A673 (cell line): ENCODE data around the gene CCIN. TPM values are rescaled to one million over a fixed set of nuclear protein-coding genes. Genes with fewer than 3 reads are reported as not detected.
A peak's percentile ranks its signal among the peaks of the same experiment; 100 is the strongest.

Experiments used
- BruUV-seq: library from RNA; stranded (reverse); fragments of 400-500 nt; replicated peaks from 2 replicates; lab custom pipeline; 2021; lab: Mats Ljungman, UMichigan
- CTCF ChIA-PET: fragments of 300-600 bp; sonication (Branson Sonifier 250); formaldehyde crosslinking; loops from one replicate; lab custom pipeline; 2022; ENCODE audit warnings: antibody characterized with exemption; lab: Charles Lee
- POLR2A ChIA-PET: fragments of 300-600 bp; sonication (Branson Sonifier 250); formaldehyde crosslinking; loops from one replicate; lab custom pipeline; 2022; ENCODE audit warnings: antibody characterized with exemption; ENCODE audit not compliant: low non-redundant PET; lab: Charles Lee
- DNase-seq: peaks from one replicate; pipeline ENCODE4 v3.0.0-alpha.2; 2015; ENCODE audit warnings: low spot score
- H3K27ac ChIP-seq: fragments of 200-600 bp; sonication (generic); 2 replicates; pipeline ENCODE4 v1.5.1; 2016; ENCODE audit warnings: mixed run types, low read depth, mild to moderate bottlenecking, mixed read lengths, antibody characterized with exemption, low read length; ENCODE audit not compliant: poor library complexity, severe bottlenecking
- H3K27me3 ChIP-seq: fragments of 200-600 bp; sonication (generic); replicated peaks from 2 replicates; pipeline ENCODE4 v1.6.1; 2017; ENCODE audit warnings: mixed run types, low read depth, mild to moderate bottlenecking, mixed read lengths, antibody characterized with exemption, low read length; ENCODE audit not compliant: insufficient read depth, poor library complexity
- H3K36me3 ChIP-seq: fragments of 200-600 bp; sonication (generic); 2 replicates; pipeline ENCODE4 v1.6.1; 2016; ENCODE audit warnings: mixed run types, mild to moderate bottlenecking, mixed read lengths, antibody characterized with exemption, low read length; ENCODE audit not compliant: insufficient read depth, poor library complexity, severe bottlenecking
- H3K4me1 ChIP-seq: fragments of 200-600 bp; sonication (generic); 2 replicates; pipeline ENCODE4 v1.6.1; 2017; ENCODE audit warnings: mixed run types, mild to moderate bottlenecking, mixed read lengths, antibody characterized with exemption, low read length; ENCODE audit not compliant: insufficient read depth, poor library complexity, severe bottlenecking
- H3K4me3 ChIP-seq: fragments of 200-600 bp; sonication (generic); 2 replicates; pipeline ENCODE4 v1.5.1; 2016; ENCODE audit warnings: low read depth, mixed run types, mild to moderate bottlenecking, mixed read lengths, low read length; ENCODE audit not compliant: poor library complexity, severe bottlenecking
- H3K9me3 ChIP-seq: fragments of 200-600 bp; sonication (generic); 2 replicates; pipeline ENCODE4 v1.6.1; 2016; ENCODE audit warnings: mixed run types, low read depth, mild to moderate bottlenecking, mixed read lengths, antibody characterized with exemption, low read length; ENCODE audit not compliant: poor library complexity, severe bottlenecking
- EZH2 ChIP-seq: fragments of 200-600 bp; sonication (generic); IDR thresholded peaks from 2 replicates; pipeline ENCODE4 v1.6.1; 2017; ENCODE audit warnings: borderline replicate concordance, low read depth, mild to moderate bottlenecking, mixed read lengths, antibody characterized with exemption, low read length; ENCODE audit not compliant: poor library complexity, severe bottlenecking
- intact Hi-C: fragments of 100-400 bp; cut with micrococcal nuclease; formaldehyde crosslinking; loops from one replicate; pipeline ENCODE4 v1.10.0; 2022; ENCODE audit not compliant: unreplicated experiment
- total RNA-seq: library from RNA; stranded (reverse); gene quantifications from 2 replicates; pipeline ENCODE4 v1.2.3, GENCODE V29; 2021
- TF ChIP-seq, protein P1 (sequence below): fragments of 300-800, 200-600 bp; sonication (generic); conservative IDR thresholded peaks from 2 replicates; pipeline ENCODE4 v1.5.1; 2017; ENCODE audit warnings: low read depth, mild to moderate bottlenecking, antibody characterized with exemption, low read length, moderate library complexity, mixed read lengths

CCIN gene
- total RNA-seq, 1 experiment from 2014 or later, result not detected

DNA sequence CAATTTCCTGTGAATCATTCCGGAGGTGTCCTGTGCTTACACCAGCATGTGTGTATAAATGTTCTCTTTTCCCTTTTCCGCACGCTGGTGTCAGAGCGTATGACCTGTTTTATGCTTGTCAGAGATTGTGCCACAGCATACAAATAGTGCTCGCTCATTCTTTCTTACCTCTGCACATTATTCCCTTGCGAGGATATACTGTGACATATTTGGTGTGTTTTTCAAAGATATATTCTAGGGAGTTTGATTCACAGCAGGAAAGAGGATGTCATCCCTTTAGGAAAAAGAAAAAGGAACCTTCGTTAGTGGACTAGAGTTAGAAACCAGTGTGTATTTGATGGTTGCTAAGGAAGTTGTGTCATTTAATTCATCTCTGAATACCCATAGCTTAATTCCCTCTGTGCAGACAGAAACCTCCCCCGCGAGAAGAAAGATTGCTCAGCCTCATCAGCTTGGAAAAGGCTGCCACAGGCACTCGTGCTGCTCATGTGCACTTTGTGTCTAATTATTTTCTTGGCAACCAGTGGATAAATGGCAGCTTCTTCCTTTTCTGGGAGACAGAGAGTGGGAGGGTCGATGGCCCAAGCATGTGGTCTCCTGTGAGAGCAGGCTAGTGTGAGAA lies 14.7 kb upstream of the CCIN start:
- intact Hi-C loops, result no loop called here
- Histone ChIP-seq H3K36me3 (no peaks in the 10 kb centered on the region), H3K27ac (peak overlapping the region; percentile 8), H3K4me1 (peaks cover 6% of the 10 kb centered on the region), H3K27me3 (no peaks in the 10 kb centered on the region), H3K4me3 (no peak overlapping the region), H3K9me3 (no peaks in the 10 kb centered on the region)
- ChIA-PET CTCF (interaction anchor here (1.1 kb wide), 1 partner anchor 10 kb away, joined by 6 read pairs; no protein-coding TSS in a partner anchor), POLR2A (interaction anchor here (0.6 kb wide), 1 partner anchor 1613 kb away, joined by 11 read pairs; no protein-coding TSS in a partner anchor)
- TF ChIP-seq, protein P1, sequence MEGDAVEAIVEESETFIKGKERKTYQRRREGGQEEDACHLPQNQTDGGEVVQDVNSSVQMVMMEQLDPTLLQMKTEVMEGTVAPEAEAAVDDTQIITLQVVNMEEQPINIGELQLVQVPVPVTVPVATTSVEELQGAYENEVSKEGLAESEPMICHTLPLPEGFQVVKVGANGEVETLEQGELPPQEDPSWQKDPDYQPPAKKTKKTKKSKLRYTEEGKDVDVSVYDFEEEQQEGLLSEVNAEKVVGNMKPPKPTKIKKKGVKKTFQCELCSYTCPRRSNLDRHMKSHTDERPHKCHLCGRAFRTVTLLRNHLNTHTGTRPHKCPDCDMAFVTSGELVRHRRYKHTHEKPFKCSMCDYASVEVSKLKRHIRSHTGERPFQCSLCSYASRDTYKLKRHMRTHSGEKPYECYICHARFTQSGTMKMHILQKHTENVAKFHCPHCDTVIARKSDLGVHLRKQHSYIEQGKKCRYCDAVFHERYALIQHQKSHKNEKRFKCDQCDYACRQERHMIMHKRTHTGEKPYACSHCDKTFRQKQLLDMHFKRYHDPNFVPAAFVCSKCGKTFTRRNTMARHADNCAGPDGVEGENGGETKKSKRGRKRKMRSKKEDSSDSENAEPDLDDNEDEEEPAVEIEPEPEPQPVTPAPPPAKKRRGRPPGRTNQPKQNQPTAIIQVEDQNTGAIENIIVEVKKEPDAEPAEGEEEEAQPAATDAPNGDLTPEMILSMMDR, result no peak
- TF ChIP-seq EZH2, result no peak
- no TSS peak for BruUV-seq
- DNase-seq, result peak; percentile 54

DNA sequence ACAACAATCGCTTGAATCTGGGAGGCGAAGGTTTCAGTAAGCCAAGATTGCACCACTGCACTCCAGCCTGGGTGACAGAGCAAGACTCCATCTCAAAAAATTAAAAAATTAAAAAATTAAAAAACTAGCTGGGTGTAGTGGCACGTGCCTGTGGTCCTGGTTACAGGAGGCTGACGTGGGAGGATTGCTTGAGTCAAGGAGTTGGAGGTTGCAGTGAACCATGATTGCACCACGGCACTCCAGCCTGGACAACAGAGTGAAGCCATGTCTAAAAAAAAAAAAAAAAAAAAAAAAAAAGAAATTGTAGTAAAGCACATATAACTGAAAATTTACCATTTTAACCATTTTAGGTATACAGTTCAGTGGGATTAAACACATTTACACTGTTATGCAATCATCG lies 13.1 kb upstream of the CCIN start:
- TF ChIP-seq EZH2, result no peak
- TF ChIP-seq, protein P1, result no peak
- Histone ChIP-seq H3K4me1 (peaks cover 6% of the 10 kb centered on the region), H3K4me3 (no peak overlapping the region), H3K27ac (no peak overlapping the region), H3K36me3 (no peaks in the 10 kb centered on the region), H3K27me3 (no peaks in the 10 kb centered on the region), H3K9me3 (no peaks in the 10 kb centered on the region)
- POLR2A ChIA-PET, result no interaction called here
- DNase-seq, result no peak
- CTCF ChIA-PET, result no interaction called here
- intact Hi-C loops, result no loop called here
- BruUV-seq, result no TSS peak

DNA sequence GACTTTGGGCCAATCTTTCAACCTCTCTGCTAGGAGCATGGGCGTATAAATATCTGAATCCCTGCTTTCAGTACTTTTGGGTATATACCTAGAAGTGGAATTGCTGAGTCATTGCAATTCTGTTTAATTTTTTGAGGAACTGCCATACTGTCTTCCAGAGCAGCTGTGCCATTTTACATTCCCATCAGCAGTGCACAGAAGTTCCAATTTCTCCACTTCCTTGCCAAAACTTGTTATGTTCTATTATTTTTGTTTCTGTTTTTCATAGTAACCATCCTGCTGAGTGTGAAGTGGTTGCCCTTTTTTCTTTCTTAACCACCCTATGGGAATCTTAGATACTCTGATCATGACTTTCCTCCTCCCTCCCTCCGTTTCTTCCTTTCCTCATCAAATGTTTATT lies 11.1 kb upstream of the CCIN start:
- no peak for DNase-seq
- H3K36me3 ChIP-seq, result no peaks in the 10 kb centered on the region
- H3K9me3 ChIP-seq, result no peaks in the 10 kb centered on the region
- no peaks in the 10 kb centered on the region for H3K27me3 ChIP-seq
- ChIA-PET POLR2A (no interaction called here), CTCF (no interaction called here)
- no peak overlapping the region for H3K4me3 ChIP-seq
- intact Hi-C loops, result no loop called here
- TF ChIP-seq, protein P1, result no peak
- no peak for TF ChIP-seq EZH2
- no TSS peak for BruUV-seq
- no peak overlapping the region for H3K27ac ChIP-seq
- H3K4me1 ChIP-seq, result peaks cover 7% of the 10 kb centered on the region
